ENCODE results near the gene FAIM2.

Gene FAIM2

GRCh38 chr12:49893753-49894750 lies 9.6 kb downstream of the FAIM2 start:
- TF ChIP-seq SPI1 (IDR thresholded peaks at IDR 0.05; ENCODE audit: borderline replicate concordance, low read depth) (no peak), POLR2AphosphoS5 (IDR thresholded peaks at IDR 0.05; ENCODE audit: low read depth) (no peak), GABPA (IDR thresholded peaks at IDR 0.05; ENCODE audit: low read depth) (no peak)
- TF ChIP-seq, protein P1, sequence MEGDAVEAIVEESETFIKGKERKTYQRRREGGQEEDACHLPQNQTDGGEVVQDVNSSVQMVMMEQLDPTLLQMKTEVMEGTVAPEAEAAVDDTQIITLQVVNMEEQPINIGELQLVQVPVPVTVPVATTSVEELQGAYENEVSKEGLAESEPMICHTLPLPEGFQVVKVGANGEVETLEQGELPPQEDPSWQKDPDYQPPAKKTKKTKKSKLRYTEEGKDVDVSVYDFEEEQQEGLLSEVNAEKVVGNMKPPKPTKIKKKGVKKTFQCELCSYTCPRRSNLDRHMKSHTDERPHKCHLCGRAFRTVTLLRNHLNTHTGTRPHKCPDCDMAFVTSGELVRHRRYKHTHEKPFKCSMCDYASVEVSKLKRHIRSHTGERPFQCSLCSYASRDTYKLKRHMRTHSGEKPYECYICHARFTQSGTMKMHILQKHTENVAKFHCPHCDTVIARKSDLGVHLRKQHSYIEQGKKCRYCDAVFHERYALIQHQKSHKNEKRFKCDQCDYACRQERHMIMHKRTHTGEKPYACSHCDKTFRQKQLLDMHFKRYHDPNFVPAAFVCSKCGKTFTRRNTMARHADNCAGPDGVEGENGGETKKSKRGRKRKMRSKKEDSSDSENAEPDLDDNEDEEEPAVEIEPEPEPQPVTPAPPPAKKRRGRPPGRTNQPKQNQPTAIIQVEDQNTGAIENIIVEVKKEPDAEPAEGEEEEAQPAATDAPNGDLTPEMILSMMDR (IDR thresholded peaks at IDR 0.05; ENCODE audit: insufficient read depth, low read length): no peak
- TF ChIP-seq, protein P2, sequence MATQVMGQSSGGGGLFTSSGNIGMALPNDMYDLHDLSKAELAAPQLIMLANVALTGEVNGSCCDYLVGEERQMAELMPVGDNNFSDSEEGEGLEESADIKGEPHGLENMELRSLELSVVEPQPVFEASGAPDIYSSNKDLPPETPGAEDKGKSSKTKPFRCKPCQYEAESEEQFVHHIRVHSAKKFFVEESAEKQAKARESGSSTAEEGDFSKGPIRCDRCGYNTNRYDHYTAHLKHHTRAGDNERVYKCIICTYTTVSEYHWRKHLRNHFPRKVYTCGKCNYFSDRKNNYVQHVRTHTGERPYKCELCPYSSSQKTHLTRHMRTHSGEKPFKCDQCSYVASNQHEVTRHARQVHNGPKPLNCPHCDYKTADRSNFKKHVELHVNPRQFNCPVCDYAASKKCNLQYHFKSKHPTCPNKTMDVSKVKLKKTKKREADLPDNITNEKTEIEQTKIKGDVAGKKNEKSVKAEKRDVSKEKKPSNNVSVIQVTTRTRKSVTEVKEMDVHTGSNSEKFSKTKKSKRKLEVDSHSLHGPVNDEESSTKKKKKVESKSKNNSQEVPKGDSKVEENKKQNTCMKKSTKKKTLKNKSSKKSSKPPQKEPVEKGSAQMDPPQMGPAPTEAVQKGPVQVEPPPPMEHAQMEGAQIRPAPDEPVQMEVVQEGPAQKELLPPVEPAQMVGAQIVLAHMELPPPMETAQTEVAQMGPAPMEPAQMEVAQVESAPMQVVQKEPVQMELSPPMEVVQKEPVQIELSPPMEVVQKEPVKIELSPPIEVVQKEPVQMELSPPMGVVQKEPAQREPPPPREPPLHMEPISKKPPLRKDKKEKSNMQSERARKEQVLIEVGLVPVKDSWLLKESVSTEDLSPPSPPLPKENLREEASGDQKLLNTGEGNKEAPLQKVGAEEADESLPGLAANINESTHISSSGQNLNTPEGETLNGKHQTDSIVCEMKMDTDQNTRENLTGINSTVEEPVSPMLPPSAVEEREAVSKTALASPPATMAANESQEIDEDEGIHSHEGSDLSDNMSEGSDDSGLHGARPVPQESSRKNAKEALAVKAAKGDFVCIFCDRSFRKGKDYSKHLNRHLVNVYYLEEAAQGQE (IDR thresholded peaks at IDR 0.05; ENCODE audit: insufficient replicate concordance, low read depth): no peak
- no peak overlapping the region for H3K27ac ChIP-seq (replicated peaks)
- H3K4me3 ChIP-seq (replicated peaks; ENCODE audit: insufficient read depth, low read length): no peak overlapping the region
- DNase-seq (ENCODE audit: low read depth in 1 of 2, low spot score in 1 of 2): no peak
- peaks cover 4% of the 10 kb centered on the region for H3K27me3 ChIP-seq (ENCODE audit: insufficient read depth, poor library complexity, severe bottlenecking)

- H3K27ac ChIP-seq (replicated peaks): no peak overlapping the region
- no peak for DNase-seq (ENCODE audit: low read depth in 1 of 2, low spot score in 1 of 2)
- H3K27me3 ChIP-seq (ENCODE audit: insufficient read depth, poor library complexity, severe bottlenecking): no peaks in the 10 kb centered on the region
- TF ChIP-seq, protein P2 (IDR thresholded peaks at IDR 0.05; ENCODE audit: insufficient replicate concordance, low read depth): no peak
- TF ChIP-seq, protein P1 (IDR thresholded peaks at IDR 0.05; ENCODE audit: insufficient read depth, low read length): no peak
- TF ChIP-seq GABPA (IDR thresholded peaks at IDR 0.05; ENCODE audit: low read depth): no peak
- TF ChIP-seq SPI1 (IDR thresholded peaks at IDR 0.05; ENCODE audit: borderline replicate concordance, low read depth): no peak
- TF ChIP-seq POLR2AphosphoS5 (IDR thresholded peaks at IDR 0.05; ENCODE audit: low read depth): no peak
- H3K4me3 ChIP-seq (replicated peaks; ENCODE audit: insufficient read depth, low read length): no peak overlapping the region
Measured at GRCh38 chr12:49892732-49893317, 10.9 kb downstream of the FAIM2 start.

GRCh38 chr12:49892084-49892731 lies 11.5 kb downstream of the FAIM2 start:
- TF ChIP-seq, protein P1 (IDR thresholded peaks at IDR 0.05; ENCODE audit: insufficient read depth, low read length): no peak
- TF ChIP-seq, protein P2 (IDR thresholded peaks at IDR 0.05; ENCODE audit: insufficient replicate concordance, low read depth): no peak
- TF ChIP-seq SPI1 (IDR thresholded peaks at IDR 0.05; ENCODE audit: borderline replicate concordance, low read depth) (no peak), GABPA (IDR thresholded peaks at IDR 0.05; ENCODE audit: low read depth) (no peak), POLR2AphosphoS5 (IDR thresholded peaks at IDR 0.05; ENCODE audit: low read depth) (no peak)
- no peaks in the 10 kb centered on the region for H3K27me3 ChIP-seq (ENCODE audit: insufficient read depth, poor library complexity, severe bottlenecking)

More at GRCh38 chr12:49892084-49892731, 11.5 kb downstream of the FAIM2 start:
- Histone ChIP-seq H3K27ac (replicated peaks) (no peak overlapping the region), H3K4me3 (replicated peaks; ENCODE audit: insufficient read depth, low read length) (no peak overlapping the region)
- no peak for DNase-seq (ENCODE audit: low read depth in 1 of 2, low spot score in 1 of 2)
